PFSK-1 (cell line): ENCODE data around the gene CDK19.

Source experiments
- POLR2AphosphoS5 ChIP-seq: IDR thresholded peaks from 2 replicates; pipeline ENCODE4 v1.6.1; 2012; ENCODE audit warnings: low read depth, mild to moderate bottlenecking, control low read depth, low read length, moderate library complexity
- REST ChIP-seq, 2 experiments: IDR thresholded peaks; 2 replicates each; pipeline versions ENCODE4 v1.6.1 to v1.8.0; 2011 to 2012; ENCODE audit warnings: low read depth in 2 of 2, low read length in 2 of 2, control low read depth in 1 of 2, inconsistent platforms in 1 of 2, mild to moderate bottlenecking in 1 of 2, moderate library complexity in 1 of 2; ENCODE audit not compliant: insufficient read depth in 1 of 2
- SIN3A ChIP-seq: IDR thresholded peaks from 2 replicates; pipeline ENCODE4 v1.6.1; 2012; ENCODE audit warnings: mild to moderate bottlenecking, low read length, moderate library complexity, borderline replicate concordance; ENCODE audit not compliant: insufficient read depth
- TAF1 ChIP-seq: IDR thresholded peaks from 2 replicates; pipeline ENCODE4 v1.6.1; 2012; ENCODE audit warnings: low read length, control low read depth, borderline replicate concordance; ENCODE audit not compliant: insufficient read depth

- TF ChIP-seq TAF1: no peak
- no peak for TF ChIP-seq POLR2AphosphoS5
- TF ChIP-seq REST (IDR thresholded peaks at IDR 0.05; ENCODE audit: insufficient read depth in 1 of 2, low read depth in 2 of 2, low read length in 2 of 2): no peak
- TF ChIP-seq SIN3A: no peak
Observed at GRCh38 chr6:110761371-110761770, 53.9 kb downstream of the CDK19 start.
